ENCODE measurements around the gene AANAT.

The AANAT gene

DNA sequence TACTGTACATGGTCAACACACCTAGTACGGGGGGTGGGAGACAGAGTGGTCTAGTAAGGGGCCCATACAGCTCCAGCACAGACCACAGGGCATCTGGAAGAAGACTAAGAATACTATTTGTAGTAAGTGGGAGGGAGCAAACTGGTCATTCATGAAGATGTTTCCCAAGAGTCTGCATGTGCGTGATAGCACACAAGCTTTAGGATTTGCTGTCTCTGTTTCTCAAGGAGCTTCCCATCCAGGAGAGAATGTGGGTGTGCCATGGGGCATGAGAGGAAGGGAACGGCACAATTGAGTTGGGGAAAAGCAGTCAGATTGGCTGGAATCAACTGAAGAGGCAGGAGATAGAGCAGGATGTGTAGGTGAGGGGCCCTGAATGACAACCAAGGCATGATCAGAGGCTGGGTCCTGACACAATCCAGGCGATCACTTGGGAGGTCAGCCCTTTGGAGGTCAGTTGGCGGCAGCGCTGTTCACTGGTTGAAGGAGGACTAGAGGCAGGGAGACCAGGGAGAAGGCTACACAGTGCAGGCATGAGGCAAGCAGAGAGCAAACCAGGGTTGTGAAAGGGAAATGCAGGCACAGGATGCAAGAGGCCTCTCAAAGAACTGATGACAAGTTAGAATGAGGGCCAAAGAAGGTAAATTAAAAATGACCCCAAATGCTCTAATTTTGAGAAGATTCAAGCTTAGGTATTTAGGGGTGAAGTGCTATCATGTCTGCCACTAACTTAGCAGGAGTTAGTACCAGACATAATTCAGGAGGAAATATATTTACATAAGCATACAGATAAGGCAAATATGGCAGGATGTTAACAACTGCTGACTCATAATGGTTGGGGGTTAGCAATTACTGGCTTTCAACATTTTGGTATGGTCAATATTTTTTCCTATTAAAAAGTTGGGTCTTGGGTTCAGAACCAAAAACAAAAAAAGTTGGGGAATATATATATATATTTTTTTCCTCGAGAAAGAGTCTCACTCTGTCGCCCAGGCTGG, 24.8 kb upstream of the AANAT start:
- DNase-seq = no peak

DNA sequence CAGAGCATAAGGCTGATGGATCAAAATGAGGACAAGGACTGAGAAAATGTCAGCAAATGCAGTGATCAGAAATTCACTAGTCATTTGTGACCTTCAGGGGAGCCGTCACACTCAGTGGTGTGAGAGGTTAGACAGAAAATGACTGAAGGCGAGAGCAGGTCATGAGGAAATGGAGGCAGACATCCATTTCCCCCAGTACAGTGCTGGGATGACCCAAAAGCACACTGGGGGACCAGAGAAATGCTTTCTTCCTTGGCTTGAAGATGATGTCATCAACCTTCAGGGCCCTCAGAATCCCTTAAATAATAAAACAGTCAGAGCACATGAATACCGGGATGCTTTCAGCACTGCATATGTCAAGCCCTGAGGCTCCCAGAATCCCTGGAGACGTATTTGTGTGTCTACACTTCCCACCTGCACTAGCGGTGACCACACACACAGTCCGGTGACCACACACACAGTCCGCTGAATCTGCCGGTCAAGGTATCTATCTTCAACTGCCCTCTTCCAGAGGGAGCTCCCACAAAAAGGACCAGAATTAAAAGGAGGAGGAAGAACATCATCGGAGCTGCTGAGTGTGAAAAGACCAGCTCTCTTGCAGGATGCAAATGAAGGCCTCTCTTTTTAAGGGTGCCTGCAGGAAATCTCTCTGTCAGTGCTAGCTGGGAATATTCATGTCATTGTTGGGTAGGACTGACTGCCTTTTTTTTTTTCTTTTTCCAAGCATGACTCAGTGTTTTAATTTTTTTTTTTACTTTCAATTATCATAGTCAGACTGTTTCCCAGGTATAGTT, 22.7 kb upstream of the AANAT start:
- DNase-seq = no peak

DNA sequence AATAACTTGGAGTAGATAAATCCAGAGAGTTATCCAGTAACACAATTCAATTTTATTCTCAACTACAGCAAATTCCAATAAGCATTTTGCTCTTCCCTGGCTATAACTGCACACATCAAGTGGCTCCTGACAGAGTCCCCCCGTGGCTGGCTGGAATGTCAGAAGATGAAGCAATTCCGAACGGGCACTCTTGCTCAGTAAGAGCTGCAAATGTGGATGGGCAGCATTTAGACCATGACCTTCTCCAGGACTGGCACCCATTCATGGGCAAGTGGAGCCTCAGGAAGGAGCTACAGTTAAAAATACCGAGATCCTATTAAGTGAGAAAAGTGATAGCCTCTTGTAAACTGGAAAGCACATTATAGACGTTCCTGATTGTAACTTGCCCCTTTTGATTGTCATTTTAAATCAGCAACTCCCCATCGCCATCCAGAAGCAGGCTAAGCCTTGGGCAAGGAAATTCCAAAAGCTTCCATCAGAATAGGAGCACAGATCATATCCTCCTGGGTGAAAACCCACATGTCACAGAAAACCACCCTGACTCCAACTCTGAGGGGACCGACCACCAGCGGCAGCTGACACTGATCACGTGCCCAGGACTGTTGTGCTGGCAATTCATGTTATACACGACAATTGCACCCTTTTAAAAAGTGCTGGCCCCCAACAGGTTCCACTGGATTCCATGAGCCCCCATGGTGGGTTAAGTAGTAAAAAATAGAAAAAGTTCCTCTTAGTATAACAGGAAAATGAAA, 21.5 kb upstream of the AANAT start:
- DNase-seq = no peak

DNA sequence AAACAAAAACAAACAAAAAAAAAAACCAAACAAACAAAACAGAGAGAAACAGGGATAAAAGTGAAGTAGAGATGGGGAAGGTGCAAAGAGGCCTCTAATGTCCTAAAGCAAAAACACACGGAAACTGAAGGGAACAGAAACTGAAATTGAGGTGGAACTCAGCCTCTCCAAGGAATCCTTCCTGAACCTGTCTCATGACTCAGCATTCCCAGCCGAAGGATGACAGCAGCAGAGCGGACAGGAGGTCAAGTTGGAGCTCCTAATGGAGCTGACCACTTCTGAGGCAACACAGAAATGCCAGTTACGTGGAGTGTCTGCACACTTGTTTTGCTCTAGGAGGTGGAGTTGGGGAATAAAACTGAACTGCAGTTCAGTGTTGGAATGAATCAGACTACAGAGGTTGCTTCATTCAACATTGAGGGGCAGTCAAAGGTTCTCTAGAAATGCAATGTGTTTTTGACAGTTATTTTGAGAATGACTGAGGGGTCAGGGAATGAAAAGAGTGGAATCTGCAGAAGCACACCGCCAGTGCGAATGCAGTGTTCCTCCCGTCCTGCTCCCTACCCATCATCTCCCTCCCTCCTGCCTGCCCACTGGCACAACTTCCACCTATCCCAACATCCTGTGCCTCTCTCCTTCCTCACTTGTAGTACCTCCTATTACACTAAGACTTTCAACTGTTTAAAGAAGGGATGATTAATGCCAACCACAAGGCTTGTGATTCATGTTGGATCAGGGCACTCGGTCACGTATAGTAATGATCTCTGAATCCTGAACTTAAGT, 20.8 kb upstream of the AANAT start:
- no peak for DNase-seq

DNA sequence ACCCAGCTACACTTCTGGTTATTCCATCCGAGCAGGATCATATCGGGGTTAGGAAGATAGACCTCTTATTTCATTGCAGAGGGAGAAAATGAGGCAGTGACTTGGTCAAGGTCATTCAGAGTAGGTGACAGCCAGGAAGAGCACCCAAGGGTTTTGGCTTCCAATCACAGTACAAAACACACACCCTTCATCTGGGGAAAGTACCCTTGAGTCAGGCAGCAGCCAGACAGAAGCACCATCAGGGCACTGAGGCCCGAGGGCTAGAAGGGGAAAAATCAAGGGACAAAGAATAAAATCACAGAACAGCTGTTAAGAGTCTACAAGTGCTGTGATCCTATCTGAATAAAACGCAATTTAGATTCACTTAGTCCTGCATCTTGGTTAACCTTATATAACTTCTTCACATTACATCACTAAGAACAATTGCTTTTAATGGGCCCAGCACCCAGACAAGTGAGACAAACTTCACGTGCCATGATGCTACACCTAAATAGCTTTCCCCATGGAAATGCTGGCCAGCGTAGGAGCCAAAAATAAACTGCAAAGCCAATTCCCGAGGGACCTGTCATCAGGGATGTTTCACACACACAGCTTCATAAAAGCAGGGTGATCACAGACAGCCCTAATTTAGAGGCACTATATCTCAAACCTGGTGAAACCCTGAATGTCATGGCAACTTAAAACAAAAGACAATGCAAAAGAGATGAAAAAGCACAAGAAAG, 19.3 kb upstream of the AANAT start:
- DNase-seq = no peak

DNA sequence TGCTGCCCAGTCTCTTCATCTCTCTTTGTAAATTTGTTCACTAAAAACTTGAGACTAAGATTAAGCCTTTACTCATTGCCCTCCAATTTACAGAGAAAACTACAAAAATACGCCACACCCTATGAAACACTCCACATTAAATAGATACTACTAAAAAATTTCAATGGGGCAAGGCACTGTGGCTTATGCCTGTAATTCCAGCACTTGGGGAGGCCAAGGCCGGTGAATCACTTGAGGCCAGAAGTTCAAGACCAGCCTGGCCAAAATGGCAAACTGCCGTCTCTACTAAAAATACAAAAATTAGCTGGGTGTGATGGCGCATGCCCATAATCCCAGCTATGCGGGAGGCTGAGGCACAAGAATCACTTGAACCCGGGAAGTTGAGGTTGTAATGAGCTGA, 18.3 kb upstream of the AANAT start:
- DNase-seq = no peak

DNA sequence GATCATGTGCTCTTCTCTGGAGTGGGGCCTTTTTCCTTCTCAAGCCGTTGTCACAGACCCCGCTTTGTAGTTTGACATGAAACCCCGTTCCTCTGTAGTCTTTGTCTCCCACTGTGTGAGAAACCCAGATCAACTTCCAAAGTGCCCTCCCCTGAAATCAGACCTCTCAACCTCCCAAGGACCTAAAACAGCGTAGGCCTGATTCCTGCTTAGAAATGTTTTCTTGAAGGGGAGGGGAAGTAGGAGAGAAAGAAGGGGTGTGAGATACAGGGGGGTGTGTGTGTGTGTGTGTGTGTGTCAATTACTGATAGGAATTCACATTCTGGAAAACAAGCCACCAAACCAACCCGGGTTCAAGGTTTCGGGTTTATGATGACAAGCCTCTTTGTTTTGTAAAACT, 15.9 kb upstream of the AANAT start:
- DNase-seq = no peak

DNA sequence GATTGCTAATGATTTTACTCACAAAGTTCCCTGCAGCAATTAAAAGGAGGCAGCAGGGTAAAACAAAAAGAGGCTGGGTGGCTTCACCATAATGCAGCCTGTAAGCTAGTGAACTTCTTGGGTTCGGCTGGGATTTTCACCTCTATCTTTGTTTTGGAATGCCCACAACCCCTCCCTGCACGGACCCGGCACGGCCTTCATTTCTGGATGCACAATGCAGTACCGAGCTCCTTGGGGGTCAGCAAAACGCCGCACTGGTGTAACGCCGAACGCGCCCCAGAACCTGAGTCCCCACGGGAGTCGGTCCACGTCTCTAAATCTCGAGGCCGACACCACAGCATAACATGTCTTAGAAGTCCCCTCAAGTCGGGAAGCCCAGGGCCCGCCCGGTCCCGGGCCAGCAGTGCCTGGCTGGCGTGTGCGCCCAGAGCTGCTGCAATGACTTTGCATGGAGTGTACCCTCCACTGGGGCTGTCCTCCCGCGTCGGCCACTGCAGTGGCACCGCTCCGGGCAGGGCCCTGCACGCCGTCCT, 15.2 kb upstream of the AANAT start:
- no peak for DNase-seq

DNA sequence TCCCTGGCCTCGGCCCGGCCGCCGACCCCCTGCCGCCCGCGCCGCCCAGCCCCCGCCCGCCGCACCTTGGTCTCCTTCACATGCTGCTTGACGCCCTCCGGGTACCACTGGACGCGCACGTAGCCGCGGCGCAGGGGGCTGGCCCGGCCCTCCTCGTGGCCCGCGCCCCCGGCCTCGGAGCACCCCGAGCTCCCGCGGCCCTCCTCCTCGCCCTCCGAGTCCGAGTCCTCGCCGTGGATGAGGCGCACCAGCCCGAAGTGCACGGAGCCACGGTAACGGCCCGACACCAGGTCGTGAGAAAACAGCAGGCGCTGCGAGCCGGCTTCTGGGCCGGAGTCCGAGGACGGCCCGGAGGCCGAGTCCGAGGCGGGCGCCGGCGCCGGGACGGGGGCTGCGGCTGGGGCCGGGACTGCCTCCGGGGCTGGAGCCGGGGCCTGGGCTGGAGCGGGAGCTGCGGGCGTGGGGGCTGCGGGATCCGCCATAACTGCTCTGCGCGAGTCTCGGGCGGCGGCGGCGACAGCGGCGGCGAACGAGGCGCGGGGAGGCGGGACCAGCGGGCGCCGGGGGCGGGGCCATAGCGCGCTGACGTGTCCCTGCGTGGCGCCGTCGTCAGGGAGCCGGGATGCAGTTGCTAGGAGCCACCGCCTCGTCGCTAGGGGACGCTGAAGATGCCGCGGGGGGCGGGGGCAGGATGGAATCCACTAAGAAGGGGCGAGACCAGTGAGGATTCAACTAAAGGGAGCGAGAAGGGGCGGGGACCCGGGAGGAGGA, 14.6 kb upstream of the AANAT start, which contains the start of gene UBE2O:
Gene UBE2O, minus strand, starts transcription at position 493 of the 771 bp plus-strand sequence. Its CDS starts 11 bp downstream, at position 482.
- DNase-seq = peak; percentile 94

DNA sequence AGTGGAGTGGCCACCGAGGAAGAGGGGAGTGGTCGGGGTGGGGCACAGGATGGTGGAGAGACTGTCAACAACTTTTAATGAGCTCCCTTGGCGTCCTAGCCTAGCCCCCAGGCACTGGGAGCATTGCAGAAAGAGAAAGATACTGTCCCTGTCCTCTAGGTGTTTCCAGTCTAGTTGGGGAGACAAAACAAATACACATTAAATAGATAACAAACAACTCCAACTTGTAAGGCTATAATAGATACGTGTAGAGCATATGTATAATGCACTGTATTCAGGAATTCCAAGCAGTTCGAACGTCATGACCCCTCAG, 14.0 kb upstream of the AANAT start:
- no peak for DNase-seq

DNA sequence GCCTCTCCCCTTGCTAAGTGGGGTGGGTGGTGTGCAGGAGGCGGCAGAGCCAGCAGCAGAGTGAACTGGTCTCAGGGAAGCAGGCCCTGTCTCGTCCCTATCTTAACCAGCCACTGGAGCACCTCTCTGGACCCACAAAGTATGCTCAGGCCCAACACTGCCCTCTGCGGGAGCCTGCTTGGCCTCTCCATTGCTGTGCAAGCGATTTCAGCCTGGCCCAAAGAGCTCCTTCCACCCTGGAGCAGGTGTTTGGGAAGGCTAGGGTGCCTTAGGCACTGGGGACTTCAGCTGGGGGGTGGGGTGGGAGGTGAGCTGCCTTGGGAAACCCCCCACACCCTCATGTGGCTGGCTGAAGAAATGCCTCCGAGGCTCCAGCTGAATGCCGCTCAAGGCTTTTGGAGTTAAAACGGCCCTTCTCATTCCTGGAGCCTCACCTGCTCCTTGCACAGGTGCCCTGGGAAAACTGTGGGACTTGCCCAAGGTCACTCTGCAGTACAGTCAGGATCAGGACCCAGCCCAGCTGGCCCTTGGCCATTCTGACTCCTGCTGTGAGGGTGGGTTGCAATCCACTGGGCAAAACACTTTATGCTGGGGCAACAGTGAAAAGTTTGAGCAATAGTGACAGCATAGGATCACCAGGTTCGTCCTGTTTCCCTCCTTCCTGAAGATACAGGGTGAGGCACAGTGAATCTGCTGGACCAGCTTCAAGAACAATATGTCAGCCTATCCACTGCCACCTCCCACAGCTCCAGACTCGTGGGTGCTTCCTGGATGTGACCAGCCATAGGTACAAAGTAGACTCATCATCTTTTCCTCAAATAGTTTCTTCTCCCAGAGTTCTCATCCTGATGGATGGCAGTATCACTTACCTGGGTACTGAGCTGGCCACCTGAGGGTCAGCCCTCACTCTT, 8.6 kb upstream of the AANAT start:
- DNase-seq = no peak

DNA sequence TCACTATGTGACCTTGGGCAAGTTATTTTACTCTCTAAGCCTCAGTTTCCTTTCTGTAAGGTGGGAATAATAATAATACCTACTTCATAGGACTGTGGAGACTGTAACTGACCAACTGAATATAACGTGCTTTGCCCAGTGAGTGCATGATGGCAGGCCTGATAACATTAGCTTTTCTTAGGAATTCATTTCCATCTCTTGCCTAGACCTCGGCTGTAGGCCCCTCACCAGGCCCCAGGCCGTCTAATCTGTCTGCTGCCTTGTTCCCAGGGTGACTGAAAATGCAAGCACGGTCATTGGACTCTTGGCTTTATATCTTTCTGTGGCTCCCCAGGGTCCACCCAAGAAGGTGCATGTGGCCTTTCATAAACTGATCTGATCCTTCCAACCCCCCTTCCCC, 7.7 kb upstream of the AANAT start:
- no peak for DNase-seq

DNA sequence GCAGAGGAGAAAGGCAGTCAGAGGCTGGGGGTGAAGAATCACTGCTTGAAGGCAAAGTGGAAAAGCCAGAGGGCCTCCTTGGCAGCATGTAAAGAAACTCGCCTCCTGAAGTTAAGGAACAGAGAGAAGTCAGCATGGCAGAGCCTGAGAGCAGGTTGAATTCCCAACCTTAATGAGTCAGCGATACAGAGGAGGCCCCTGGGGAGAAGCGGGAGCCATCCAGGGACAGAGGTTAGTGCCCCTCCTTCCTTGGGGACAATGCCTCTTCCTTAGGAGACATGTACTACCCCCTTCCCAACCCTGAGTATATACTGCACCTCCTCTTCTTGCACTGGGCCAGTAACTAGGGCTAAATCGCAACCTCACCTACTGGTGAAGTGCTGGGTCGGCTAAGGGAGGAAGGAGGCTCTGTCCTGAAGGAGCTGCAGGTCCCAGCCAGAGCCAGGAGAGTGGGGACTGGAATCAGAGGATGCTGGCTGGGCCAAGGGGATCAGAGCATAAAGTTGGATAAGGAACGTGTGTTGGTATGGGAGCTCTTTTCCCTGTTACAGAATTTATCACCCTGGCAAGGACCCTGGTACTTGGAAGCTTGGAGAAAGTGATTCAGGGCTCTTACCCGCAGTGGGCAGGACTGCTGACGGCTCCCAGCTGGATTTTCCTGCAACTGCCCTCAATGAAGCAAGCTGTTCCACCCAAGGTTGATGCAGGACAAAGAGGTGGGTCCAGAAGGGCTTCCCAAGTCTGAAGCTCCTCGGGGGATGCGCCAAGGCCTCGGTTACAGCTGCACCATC, 5.4 kb upstream of the AANAT start:
- no peak for DNase-seq

DNA sequence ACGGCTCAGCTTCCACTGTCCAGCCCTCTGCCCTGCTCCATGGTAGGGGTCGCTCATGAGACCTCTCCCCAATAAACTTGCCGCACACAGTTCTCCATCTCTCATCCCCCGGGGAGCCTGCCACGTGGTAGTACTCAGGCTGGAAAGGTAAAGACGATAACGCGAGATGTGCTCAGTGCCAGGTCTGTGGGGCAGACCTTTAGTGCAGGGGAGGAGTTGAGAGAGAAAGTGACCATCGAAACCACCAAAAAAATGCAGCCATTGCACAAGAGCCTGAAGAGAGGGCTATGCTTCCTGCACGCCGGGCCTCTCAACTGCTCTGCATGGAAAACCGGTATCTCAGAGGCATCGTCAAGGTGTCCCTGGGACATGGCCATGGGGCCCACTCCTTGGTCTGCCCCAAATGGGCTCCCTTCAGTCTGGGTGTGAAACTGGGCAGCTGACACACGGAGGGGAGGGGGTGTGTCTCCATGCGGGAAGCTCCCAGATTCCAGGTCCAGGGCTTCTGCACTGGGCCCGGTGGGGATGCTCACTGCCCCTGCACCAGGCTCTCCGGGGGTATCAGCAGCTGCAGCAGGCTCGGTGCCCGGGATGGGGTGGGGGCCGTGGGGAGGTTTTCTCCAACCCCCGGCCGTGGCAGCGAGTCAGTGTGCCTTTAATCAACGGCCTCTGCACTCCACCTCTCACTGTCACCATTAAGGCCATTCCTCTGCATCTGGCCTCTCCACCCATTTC, 4.7 kb upstream of the AANAT start:
- no peak for DNase-seq

DNA sequence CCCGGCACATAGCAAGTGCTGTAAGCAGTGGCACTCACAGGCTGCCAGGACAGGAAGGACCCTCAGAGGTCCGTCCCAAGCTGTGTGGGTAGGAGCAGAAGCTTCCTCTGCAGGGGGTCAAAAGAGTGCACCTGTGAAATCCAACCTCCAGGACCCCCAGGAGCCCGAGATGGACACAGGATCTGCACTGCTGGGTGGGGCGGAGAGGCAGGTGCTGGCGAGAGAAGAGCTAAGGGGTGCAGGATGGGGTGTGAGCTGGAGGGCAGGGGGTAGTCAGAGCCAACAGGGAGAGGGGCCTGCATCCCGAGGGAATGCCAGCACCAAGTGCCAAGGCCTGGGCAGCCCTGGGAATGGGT, 650 bp upstream of the AANAT start:
- no peak for DNase-seq

DNA sequence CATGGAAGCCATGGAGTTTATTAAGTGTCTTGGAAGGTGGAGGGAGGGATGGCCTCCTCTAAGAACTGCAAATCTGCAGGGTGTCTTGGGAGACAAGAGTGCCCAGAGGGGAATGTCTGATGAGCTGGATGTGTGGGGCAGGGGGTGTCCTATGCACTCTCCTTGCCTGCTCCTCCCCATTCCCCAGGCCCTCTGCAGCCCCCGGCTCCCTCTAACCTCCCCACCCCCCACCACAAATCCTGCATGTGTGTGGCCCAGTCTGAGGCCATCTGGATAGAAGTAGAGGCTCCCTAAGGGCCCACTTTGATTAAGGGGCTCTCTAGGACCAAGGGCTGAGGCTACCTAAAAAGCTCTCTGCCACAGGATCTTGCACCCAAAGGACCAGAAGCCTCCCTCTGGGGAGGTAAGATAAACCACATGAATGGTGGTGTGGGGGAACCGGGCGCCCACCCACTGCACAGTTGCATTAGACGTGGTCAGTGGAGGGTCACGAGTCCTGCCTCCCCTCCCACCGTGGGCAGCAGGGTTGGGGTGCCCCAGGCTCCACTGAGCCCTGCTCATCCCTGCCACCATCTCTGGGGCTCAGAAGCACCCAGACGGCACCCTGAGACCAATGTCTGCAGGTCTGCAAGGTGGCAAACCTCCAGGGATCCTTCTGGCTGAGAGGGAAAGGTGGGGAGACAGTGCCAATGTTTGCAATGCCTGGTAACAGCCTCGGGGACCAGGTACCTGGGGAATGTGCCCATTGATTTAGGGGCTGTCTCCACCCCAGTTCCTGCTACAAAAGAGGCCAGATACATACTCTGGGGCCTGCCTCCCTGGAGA, 618 bp downstream of the AANAT start:
- DNase-seq = no peak

DNA sequence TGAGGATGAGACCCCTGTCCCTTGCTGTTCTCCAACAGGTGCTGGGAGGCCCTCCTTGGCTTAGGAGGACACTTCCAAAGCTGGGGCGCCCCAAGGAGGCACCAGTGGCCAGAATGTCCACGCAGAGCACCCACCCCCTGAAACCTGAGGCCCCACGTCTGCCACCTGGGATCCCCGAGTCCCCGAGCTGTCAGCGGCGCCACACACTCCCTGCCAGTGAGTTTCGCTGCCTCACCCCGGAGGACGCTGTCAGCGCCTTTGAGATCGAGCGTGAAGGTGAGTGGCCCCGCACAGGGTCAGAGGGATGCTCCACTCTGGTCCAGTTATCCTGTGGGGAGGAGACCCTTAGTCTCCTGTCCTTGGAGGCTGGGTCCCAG, 1.2 kb downstream of the AANAT start:
- no peak for DNase-seq
